GM19035 (cell line): ENCODE data around the gene C4BPB.
A peak's percentile ranks its signal among the peaks of the same experiment; 100 is the strongest.
"Not testable (repeated sequence)": the region's sequence is repeated elsewhere in the genome, so short reads cannot be mapped to it uniquely, and the experiment has no call there.

Source experiments
- ATAC-seq: cut with Tn5 transposase; IDR thresholded peaks from one replicate; pipeline ENCODE4 v1.9.1; 2021; ENCODE audit not compliant: unreplicated experiment

Gene C4BPB, protein sequence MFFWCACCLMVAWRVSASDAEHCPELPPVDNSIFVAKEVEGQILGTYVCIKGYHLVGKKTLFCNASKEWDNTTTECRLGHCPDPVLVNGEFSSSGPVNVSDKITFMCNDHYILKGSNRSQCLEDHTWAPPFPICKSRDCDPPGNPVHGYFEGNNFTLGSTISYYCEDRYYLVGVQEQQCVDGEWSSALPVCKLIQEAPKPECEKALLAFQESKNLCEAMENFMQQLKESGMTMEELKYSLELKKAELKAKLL

DNA sequence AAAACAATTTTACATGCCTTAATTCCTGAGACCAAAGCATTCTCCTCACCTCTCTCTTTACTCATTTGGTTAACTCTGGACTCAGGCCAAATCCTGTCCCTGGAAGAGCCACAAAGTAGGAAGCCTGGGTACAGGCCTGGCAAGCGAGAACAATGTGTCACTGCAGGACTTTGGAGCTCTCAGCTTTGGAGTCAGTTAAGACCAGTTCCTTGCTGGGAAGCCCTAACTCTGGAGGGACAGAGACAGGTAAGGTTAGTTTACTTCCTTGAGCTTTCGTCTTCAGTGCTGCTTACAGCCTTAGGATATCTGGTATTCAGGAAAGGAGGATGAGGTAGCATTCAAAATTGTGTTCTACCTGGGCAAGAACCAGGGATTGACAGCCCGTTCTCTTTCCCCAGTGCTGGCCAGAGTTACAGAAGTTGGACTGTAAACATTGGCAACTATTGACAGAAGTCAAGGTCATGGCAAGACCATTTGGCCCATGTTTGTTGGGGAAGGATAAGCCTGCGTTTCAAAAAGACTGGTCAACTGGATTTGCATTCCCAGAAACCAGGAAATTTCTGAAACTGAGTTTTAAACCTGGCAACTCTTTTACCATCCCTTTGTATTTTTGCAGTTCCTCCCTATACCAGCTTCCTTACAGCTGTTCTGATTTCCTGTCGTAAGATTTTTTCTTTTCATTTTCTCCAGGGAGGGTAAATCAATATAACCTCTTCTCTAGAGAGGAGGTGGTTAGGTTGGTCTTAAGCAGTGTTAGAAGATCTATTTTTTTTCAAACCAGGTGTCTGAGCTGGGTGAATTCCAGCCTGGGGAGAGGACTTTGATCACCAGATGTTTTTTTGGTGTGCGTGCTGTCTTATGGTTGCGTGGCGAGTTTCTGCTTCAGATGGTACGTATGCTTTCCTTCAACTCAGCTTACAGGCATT, at the start of gene C4BPB:
C4BPB (plus strand) TSS at position 160 of the 926 bp plus-strand sequence; CDS start at position 832, 672 bp downstream.
- ATAC-seq: no peak

DNA sequence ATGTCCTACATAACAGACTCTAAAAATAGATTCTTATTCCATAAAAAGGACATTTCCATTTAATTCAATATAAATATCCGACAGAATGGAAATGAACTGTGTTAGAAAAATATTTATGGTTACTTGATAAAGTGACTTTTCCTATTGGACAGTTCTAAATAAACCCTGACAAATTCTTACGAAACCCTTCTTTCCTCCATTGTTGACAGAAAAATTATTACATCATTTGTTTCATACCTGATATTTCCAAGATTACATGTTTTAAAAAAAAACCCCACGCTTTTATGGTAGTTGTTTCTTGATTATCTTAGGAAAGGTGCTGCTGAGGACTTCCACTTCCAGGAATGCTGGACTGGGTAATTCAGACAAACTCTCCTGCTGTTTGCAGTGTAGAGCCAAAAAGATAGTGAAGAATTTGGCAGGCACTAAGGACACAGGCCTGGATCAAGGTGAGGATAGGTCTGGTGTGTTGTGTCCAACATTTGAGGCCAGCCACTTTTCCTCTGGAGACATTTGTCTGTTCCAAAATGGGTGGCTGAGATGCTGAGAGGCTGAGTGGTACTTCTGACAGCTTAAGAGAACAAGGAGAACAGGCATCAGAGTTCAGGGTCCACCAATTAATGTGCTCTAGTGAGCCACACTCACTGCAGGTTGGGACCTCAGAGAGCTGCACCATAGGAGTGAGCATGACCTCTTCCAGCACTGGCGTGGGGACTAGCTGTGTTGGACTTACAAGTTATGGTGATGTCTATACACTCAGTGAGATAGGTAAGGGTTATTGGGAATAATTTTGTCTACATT, 49.1 kb upstream of the C4BPB start:
- ATAC-seq: no peak

DNA sequence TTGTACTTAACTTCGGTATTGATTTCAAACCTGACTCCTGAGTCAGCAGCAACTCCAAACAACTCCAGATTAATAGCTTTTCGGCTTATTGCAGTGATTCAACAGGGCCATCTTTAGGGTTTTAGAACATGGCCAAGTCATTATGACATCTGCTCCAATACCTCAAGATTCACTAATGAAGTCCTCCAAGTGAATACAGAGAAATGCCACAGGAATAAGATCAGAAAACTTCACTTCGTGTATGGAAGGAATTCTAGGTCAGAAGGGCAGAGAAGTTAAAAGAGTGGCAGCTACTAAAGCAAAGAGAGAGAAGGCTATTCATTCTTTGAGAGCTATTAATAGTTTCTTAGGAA, 48.5 kb upstream of the C4BPB start:
- no peak for ATAC-seq

DNA sequence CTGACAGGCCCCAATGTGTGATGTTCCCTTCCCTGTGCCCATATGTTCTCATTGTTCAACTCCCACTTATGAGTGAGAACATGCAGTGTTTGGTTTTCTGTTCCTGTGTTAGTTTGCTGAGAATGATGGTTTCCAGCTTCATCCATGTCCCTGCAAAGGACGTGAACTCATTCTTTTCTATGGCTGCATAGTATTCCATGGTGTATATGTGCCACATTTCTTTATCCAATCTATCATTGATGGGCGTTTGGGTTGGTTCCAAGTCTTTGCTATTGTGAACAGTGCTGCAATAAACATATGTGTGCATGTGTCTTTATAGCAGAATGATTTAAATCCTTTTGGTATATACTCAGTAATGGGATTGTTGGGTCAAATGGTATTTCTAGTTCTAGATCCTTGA, 47.3 kb upstream of the C4BPB start:
- not testable (repeated sequence) for ATAC-seq

DNA sequence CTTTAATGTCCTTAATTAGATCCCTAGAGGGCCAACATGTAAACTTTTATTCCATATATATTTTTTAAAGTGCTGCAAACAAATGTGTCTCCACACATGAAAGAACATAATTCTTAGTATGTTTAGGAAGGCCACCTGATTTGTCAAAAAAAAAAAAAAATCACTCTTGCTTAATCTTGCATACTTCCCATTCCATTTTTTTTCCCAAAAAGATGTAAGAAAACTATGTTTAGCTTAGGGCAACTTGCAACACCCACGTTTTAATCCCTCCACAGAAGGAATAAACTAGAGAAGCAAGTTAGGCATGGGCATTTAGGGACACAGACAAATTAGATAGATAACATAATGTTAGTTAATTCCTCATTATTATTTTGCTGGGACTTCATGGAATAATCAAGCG, 43.2 kb upstream of the C4BPB start:
- no peak for ATAC-seq

DNA sequence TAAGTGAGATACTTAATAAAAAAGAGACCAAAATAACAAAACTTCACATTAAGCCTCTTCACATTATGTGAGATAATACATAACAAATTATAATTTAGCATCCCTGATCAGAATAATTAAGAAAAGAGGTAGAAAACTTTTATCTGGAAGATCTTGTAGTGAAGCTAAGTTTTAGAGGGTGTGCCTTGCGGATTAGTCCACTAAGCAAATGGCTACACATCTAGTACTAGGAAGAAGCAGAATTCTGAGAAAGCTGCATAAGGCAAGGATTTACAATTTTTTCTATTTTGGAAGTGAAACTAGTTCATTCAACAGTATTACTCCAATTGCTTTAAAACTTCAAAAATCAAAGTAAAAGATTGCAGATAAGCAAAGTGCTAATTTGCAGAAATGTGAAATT, 41.2 kb upstream of the C4BPB start:
- ATAC-seq: no peak

DNA sequence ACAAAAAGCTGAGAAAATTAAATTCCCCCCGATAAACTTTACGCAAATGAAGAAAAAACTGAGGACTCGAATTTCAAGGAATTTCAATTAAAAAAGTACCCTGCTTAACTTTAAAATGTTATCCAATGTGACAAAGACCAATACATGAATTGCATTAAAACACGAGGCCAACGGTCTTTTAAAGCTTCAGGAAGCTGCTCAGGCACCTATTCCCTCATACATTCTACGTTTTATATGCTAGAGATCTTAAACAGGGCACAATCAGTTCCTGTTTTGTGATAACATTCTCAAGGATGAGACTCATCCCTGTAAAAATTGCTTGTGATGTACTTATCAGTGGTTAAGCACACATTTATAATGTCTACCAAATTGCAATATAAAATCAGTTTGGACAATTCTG, 40.6 kb upstream of the C4BPB start:
- ATAC-seq: no peak

DNA sequence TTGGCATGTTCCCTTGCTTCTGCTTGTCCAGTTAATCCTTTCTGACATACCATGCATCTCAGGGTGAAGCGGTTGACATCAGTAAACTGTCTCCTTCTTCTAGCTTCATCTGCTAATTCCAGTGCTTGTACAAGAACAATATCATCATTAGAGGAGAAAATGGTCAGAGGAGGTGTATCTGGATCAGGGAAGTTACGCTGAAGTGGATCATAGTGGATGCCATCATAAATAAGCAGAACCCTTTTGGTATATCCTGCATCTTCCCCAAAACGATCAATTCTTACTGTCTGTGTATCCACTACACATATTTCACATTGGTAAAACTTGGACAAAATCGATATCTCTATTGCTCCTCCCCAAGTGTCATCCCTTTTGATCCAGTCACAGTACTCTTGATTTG, 39.6 kb upstream of the C4BPB start:
- ATAC-seq: no peak

DNA sequence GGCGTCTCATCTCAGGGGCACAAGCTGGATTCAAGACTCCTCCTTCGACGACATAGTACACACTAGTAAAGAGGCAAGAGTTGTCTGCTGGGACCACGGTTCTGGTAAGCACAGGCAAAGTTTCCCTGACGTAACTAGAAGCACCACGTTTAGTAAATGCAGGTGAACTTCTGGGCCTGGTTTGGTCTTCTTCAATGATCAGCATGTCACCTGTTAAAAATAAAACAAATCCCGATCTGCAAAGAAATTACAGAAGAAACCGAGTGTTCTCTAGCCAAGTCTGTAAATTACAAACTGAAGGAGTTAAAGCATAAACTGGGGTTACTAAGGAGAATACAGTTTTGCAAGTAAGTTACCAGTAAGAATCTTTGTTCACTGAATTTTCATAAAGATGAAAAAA, 39.1 kb upstream of the C4BPB start:
- ATAC-seq: no peak

DNA sequence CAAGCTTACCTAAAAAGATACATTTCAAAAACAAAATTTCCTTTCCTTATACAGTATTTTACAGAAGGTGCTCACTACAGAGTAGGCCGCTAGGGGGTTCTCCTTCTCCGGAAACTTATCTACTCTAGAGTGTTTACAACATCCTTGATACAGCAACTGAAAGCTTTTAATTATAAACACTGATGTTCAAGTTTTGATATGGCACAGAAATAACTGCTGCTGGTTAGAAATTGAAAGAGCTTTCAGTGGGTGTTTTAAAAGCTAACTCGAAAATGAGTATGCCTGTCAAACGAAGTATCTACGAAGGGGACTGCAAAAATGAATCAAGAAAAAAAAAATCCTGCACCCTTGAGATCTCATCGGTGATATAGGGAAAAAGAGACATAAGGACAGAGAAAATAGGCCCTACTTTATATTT, 38.7 kb upstream of the C4BPB start:
- ATAC-seq: peak; percentile 31

DNA sequence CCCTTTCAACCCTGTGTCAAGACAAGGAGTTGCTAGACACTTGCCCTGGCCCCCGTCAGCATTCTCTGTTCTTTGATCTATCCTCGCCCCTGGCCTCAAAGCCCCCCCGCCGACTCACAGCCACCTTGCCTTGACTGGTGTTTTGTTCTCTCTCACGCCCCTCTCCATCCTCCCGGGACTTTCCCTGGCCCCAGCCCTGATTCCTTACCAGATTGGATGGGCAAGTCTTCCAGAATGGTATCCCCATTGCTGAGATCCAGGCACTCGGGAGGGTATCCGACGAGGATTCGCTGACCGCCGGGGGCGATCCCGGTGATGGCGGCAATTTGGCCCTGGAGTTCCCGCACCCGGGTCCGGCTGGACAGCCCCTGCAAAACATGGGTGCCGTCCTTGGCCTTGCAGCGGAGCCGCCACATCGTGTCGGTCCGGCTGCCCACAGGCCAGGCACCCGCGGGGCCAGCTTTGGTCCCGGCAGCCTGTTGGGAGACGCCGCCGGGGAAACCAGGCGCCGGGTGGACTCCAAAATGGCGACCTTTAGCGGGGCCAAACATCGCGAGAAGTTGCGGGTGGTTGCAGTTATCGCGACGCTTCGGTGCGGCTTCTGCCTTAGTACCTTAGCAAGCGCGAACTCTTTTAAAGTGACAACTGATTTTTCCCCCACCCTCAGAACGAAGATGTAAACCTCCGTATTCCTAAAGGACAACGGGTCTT, 38.0 kb upstream of the C4BPB start:
- peak; percentile 51 for ATAC-seq

DNA sequence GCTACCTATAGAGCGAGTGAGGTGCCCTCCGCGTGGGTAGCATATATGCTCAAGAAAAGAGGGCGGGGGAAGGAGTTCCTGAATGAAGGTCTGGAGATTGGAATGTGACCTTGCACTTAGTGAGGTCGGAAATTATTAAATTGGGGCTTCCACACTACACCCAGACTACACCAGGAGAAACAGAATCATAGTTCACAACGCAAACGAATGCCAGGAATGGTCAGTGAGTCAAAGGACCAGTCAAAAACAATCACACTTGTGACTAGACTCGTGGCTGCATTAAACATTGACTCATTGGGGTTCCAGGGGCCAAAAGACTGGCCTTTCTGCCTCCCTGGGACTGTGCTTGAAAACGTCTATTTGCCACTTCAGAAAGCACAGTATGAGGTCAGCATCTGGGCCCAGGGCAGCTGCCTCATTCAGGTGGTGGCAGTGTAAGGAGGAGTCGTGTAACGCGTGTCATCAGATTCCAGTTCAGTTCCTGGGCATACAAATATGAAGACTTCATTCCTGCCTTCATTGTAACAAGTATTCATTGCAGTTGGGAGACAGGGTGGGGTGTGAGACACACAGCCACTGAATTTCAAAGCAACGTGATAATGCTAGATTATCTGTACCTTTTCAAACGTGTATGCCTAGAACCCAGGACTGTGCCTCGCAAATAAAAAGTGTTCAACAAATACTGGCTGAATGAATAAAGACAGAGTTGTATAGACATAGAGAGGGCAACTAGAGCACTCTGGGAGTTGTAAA, 37.3 kb upstream of the C4BPB start, which contains the start of gene YOD1:
YOD1 (minus strand) TSS at position 18 of the 753 bp plus-strand sequence. CDS start 178 bp downstream, outside the sequence.
- no peak for ATAC-seq

DNA sequence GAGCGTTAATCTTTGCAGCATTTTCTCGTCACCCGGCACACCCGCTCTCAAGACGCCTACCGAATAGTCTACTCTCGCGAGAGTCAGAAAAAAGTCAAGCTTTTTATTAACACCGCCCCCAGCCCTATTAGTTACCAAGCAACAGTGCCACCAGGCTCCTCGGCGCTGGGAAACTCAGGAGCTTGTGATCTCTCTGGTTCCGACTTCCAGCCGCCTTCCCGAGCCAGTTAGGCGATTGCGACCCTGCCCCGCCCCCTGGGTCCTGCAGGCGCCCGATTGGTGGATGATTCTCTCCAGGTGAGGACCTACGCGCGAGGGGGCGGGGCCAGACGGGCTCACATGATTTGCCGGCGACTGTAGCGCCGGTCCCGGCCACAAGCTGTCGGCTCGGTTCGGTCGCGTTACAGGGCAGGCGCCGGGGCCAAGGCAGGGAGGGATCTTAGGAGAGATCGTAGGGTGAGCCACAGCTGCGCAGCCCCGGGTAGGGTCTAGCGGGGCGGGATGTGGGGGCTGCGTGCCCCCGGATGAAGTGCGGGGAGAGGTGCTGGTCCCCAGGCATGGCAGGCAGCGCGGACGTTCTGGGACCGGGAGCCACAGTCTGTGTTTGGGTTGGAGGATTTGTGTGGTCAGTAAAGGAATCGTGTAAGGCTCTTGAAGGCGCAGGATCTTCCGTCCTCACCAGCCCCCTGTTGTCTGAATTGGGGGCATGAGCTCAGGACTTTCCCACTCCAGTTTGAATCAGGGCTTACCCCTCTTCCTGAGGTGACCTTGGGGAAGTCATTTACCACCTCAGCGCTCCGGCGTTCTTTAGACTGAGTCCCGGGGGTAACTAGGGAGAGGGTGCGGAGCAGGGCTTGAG, 35.5 kb upstream of the C4BPB start, which contains the start of gene PFKFB2:
PFKFB2 (plus strand) TSS at position 365 of the 859 bp plus-strand sequence. CDS start 1,443 bp downstream, outside the sequence.
- peak; percentile 74 for ATAC-seq

DNA sequence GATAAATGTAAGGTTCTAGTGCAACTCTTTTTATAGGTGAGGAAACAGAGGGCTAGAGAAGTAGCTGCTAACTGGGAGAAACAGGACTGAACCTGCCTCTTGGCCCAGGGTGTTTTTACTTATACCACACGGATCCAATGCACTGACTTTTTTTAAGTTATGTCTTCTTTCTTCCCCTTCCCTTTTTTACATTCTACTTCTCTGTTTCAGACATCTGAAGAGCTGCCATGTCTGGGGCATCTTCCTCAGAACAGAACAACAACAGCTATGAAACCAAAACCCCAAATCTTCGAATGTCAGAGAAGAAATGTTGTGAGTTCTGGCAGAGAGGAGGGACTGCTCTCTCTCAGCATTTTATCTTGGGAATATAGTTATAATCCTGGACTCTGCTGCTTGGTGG, 34.2 kb upstream of the C4BPB start:
- no peak for ATAC-seq

DNA sequence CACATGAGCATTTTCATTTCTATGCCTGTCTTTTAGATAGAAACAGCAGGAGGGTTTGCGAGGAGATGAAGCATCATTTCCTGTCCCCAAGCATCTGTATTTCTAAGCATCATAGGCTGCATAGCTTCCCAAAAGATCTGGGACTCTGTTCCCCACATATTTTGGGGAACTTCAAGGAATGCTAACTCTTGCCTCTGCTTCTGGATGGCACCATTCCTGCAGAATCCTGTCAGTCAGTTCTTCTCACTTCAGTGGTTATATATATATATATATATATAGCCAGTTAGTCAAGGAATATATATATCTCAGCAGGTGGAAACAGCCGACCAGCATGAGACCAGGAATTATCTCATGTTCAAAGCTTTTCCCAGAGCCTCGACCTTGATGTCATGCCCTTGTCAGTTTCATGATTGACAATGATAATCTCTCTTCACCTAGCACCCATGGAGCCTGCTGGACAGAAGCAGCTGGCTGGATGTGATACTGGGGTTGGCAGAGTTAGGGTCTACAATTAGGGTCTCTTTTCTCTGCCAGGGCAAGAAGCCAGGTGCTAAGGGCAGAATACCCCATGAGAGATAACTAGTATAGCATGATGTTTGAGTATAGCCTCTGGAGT, 33.2 kb upstream of the C4BPB start:
- ATAC-seq: no peak

DNA sequence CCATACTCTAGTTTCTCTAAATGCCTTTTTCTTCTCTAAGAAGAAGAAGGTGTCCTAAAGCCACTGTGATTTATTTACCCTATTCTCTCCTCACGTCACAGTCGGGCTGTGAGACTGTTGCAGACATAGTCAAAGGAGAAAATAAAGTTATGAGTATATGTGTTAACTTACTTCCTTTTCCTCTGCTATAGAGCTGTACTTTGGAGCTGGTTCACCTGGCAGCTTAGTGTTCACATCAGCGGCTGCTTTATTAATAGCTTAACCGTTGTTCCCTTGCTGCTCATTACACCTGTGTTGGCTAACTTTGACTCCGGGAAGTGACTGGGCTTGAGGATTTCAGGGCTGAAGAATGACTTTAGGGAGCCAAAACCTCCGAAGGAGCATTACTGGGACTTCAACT, 32.0 kb upstream of the C4BPB start:
- ATAC-seq: no peak

DNA sequence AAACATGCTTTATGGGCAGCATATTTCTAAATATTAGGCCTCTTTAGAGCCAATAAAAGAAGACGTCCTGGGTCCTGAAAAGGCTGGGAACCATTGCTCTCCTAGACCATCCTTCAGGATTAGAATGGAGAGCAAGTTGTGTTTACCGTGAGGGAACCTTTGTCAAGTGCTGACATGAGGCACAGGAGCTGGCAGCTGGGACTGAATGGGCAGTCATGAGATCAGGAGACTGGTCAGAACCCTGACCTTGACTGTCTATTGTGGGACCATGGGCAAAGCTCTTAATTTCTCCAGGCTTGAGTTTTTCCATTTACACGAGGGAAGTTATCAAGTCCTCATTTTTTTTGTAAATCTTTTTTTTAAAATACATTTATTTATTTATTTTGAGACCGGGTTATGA, 30.4 kb upstream of the C4BPB start:
- no peak for ATAC-seq
